ENCODE measurements around the gene STK24.

- TF ChIP-seq, protein P1, sequence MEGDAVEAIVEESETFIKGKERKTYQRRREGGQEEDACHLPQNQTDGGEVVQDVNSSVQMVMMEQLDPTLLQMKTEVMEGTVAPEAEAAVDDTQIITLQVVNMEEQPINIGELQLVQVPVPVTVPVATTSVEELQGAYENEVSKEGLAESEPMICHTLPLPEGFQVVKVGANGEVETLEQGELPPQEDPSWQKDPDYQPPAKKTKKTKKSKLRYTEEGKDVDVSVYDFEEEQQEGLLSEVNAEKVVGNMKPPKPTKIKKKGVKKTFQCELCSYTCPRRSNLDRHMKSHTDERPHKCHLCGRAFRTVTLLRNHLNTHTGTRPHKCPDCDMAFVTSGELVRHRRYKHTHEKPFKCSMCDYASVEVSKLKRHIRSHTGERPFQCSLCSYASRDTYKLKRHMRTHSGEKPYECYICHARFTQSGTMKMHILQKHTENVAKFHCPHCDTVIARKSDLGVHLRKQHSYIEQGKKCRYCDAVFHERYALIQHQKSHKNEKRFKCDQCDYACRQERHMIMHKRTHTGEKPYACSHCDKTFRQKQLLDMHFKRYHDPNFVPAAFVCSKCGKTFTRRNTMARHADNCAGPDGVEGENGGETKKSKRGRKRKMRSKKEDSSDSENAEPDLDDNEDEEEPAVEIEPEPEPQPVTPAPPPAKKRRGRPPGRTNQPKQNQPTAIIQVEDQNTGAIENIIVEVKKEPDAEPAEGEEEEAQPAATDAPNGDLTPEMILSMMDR (conservative IDR thresholded peaks at IDR 0.05; ENCODE audit: low read depth, low read length), result no peak
- no peak for TF ChIP-seq EZH2 (IDR thresholded peaks at IDR 0.05; ENCODE audit: borderline replicate concordance, low read depth, low read length, poor library complexity, severe bottlenecking)
Observed at GRCh38 chr13:98399756-98400155, 177.2 kb downstream of the STK24 start.

All from A673 (cell line).